Epithelial cell of proximal tubule (primary cell): ENCODE results near the gene HBZ. TPM values are rescaled to one million over a fixed set of nuclear protein-coding genes. Genes with fewer than 3 reads are reported as not detected.
"Not testable (repeated sequence)": the region's sequence is repeated elsewhere in the genome, so short reads cannot be mapped to it uniquely, and the experiment has no call there.

Experiments
- DNase-seq: peaks from one replicate; pipeline ENCODE4 v3.0.0-alpha.2; 2011; ENCODE audit warnings: low read depth
- H3K4me3 ChIP-seq: 2 replicates; pipeline ENCODE4 v1.5.1; 2011; ENCODE audit warnings: low read depth, mild to moderate bottlenecking, low read length
- total RNA-seq: library from RNA; depleted of rRNA; stranded (reverse); fragments of >200 nt; gene quantifications from 2 replicates; pipeline ENCODE4 v1.2.3, GENCODE V29; 2015
- TF ChIP-seq, protein P1 (sequence below): conservative IDR thresholded peaks from 2 replicates; pipeline ENCODE4 v1.5.1; 2012; ENCODE audit warnings: low read depth, mild to moderate bottlenecking, low read length

Gene HBZ
- total RNA-seq, 1 donor from 2014 or later, result not detected

DNA sequence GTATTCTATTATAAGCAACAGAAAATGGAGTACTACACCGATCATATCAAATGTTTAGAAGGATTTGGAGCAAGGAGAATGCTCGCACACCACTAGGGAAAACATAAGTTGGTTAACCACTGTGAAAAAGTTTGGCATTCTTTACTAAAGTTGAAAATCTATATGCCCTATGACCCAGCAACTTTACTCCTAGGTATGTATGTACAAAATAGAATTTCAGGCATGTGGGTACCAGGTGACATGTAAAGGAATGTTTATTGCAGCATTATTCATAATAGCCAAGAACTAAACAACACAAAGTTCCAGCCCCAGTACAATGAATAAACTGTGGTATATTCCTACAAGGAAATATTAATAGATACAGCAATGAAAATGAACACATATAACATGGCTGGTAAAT, 5.8 kb upstream of the HBZ start:
- TF ChIP-seq, protein P1, sequence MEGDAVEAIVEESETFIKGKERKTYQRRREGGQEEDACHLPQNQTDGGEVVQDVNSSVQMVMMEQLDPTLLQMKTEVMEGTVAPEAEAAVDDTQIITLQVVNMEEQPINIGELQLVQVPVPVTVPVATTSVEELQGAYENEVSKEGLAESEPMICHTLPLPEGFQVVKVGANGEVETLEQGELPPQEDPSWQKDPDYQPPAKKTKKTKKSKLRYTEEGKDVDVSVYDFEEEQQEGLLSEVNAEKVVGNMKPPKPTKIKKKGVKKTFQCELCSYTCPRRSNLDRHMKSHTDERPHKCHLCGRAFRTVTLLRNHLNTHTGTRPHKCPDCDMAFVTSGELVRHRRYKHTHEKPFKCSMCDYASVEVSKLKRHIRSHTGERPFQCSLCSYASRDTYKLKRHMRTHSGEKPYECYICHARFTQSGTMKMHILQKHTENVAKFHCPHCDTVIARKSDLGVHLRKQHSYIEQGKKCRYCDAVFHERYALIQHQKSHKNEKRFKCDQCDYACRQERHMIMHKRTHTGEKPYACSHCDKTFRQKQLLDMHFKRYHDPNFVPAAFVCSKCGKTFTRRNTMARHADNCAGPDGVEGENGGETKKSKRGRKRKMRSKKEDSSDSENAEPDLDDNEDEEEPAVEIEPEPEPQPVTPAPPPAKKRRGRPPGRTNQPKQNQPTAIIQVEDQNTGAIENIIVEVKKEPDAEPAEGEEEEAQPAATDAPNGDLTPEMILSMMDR, result no peak
- H3K4me3 ChIP-seq, result no peak overlapping the region
- DNase-seq, result no peak

DNA sequence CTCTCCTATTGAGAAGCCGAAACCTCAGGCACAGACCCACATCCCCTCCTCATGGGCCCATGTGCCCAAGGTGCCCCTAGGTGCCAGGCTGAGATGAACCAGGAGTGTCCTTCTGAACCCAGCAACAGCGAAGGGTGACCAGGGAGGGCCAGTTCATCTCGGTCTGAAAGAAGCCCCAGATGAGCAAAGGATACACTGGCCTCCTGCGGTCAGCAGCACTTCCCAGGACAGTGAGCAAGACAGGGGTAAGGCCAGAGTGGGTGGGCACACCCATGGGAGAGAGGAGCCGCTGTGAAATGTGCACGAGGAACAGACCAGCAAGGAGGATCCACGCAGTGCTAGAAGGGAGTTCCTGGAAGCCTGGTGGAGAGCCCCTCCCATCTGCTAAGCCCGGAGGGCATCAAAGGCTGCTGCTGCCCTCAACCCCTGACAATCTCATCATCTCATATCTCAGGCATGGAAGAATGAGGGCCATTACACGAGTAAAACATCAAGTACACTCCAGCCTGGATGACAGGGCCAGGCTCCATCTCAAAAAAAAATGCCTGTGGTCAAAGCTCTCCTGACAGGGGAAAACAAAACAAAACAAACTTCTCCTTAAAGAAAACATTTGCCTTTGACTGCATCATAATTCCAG, 3.3 kb upstream of the HBZ start:
- TF ChIP-seq, protein P1, result no peak
- no peak for DNase-seq

GRCh38 chr16:153129-153521, 681 bp downstream of the HBZ start:
- H3K4me3 ChIP-seq, DNase-seq: not testable (repeated sequence)

More for the DNA sequence above, 3.3 kb upstream of the HBZ start:
- no peak overlapping the region for H3K4me3 ChIP-seq

DNA sequence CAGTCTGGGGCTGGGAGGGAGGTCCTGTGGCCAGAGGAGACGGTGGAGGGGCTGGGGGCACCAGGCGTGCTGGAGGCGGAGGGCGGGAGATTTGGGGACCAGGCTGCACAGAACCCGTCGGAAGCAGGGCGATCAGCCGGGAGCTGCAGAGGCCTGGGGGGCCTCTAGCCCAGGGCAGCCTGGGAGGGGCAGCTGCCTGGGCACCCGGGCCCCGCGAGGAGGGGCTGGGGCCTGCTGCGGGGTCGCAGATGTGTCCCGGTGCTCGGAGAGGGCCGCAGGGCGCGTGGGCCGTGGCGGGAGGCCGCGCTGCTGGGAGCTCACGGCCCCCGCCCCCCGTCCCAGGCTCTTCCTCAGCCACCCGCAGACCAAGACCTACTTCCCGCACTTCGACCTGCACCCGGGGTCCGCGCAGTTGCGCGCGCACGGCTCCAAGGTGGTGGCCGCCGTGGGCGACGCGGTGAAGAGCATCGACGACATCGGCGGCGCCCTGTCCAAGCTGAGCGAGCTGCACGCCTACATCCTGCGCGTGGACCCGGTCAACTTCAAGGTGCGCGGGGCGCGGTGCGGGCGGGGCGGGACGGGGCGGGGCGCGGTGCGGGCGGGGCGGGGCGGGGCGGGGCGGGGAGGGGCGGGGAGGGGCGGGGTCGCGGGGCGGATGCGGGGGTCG, 1.2 kb downstream of the HBZ start:
- not testable (repeated sequence) for DNase-seq, H3K4me3 ChIP-seq

DNA sequence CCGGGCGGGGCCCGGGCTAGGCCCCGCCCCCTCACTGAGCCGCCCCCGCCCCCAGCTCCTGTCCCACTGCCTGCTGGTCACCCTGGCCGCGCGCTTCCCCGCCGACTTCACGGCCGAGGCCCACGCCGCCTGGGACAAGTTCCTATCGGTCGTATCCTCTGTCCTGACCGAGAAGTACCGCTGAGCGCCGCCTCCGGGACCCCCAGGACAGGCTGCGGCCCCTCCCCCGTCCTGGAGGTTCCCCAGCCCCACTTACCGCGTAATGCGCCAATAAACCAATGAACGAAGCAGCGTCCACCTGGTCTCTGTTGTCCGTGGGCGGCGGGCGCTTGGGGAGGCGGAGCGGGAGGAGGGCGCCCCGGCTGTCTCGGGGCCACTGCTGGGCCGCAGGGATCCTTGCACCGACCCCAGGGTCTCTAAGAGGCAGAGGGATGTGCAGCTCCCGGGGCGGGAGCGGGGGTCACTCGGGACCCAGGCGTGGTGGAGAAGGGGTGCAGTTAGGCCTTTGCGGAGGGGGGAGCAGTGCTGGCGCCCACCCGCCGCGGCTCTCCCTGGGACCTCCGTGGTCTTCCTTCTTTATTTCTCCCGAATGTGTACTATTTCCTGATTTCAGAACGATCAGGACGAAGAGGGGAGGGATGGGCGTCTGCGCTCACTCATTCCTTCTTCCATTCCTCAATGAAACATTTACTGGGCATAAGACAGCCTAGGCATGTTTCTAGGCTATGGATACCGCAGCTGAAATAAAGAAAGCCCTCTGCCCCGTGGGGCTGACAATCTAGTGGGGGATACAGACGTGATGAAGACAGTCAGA, 2.0 kb downstream of the HBZ start:
- DNase-seq, result no peak
- peak overlapping the region; percentile 42 for H3K4me3 ChIP-seq
- TF ChIP-seq, protein P1, result no peak

DNA sequence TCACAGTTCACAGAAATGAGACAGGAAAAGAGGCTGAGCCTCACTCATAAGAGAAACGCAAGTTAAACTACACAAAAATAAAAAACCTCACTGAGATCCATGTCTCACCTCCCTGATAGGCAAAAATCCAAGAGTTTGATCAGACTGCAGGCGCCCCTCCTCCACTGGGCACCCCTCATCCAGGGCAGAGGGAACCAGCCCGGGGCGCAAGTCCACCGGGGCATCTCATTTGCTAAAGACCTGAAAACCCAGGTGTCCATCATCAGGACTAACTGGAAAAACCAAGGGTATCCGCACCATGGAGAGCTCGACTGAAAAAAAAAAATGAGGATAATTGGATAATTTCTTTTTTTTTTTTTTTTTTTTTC, 2.6 kb downstream of the HBZ start:
- no peak for DNase-seq
- TF ChIP-seq, protein P1, result no peak
- H3K4me3 ChIP-seq, result no peak overlapping the region

- TF ChIP-seq, protein P1, result no peak
- no peak for DNase-seq
- no peak overlapping the region for H3K4me3 ChIP-seq
Observed at GRCh38 chr16:159136-159849, 6.8 kb downstream of the HBZ start.

DNA sequence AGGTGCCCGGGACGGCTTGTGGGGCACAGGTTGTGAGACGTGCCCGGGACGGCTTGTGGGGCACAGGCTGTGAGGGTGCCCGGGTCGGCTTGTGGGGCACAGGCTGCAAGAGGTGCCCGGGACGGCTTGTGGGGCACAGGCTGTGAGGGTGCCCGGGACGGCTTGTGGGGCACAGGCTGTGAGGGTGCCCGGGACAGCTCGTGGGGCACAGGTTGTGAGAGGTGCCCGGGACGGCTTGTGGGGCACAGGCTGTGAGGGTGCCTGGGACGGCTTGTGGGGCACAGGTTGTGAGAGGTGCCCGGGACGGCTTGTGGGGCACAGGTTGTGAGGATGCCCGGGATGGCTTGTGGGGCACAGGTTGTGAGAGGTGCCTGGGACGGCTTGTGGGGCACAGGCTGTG, 7.8 kb downstream of the HBZ start:
- not testable (repeated sequence) for H3K4me3 ChIP-seq, DNase-seq
